A673 (cell line): Measurements from ENCODE around the gene ACSM3.

Experiments used
- EZH2 ChIP-seq: fragments of 200-600 bp; sonication (generic); IDR thresholded peaks from 2 replicates; pipeline ENCODE4 v1.6.1; 2017; ENCODE audit warnings: borderline replicate concordance, low read depth, mild to moderate bottlenecking, mixed read lengths, antibody characterized with exemption, low read length; ENCODE audit not compliant: poor library complexity, severe bottlenecking
- TF ChIP-seq, protein P1 (sequence below): fragments of 300-800, 200-600 bp; sonication (generic); conservative IDR thresholded peaks from 2 replicates; pipeline ENCODE4 v1.5.1; 2017; ENCODE audit warnings: low read depth, mild to moderate bottlenecking, antibody characterized with exemption, low read length, moderate library complexity, mixed read lengths

DNA sequence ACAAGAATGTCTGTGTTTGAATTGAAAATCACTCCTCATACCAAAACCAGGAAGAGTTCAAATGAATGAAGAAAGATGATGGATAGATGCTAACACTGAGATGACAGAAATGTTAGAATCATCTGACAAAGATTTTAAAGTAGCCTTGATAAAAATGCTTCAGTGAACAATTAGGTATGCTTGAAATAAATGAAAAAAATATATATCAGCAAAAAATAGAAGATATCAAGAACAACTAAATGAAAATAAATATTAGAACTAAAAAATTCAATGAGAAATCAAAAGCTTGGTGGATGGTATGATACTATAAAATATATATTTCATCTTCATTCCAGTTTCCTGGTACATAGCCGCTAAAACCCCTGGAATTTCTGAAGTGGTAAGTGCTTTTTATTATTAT, 8.6 kb upstream of the ACSM3 start:
- TF ChIP-seq, protein P1, sequence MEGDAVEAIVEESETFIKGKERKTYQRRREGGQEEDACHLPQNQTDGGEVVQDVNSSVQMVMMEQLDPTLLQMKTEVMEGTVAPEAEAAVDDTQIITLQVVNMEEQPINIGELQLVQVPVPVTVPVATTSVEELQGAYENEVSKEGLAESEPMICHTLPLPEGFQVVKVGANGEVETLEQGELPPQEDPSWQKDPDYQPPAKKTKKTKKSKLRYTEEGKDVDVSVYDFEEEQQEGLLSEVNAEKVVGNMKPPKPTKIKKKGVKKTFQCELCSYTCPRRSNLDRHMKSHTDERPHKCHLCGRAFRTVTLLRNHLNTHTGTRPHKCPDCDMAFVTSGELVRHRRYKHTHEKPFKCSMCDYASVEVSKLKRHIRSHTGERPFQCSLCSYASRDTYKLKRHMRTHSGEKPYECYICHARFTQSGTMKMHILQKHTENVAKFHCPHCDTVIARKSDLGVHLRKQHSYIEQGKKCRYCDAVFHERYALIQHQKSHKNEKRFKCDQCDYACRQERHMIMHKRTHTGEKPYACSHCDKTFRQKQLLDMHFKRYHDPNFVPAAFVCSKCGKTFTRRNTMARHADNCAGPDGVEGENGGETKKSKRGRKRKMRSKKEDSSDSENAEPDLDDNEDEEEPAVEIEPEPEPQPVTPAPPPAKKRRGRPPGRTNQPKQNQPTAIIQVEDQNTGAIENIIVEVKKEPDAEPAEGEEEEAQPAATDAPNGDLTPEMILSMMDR: no peak
- TF ChIP-seq EZH2: no peak
